Upper lobe of left lung (tissue), 6 donors: ENCODE measurements around the gene UBE3A. TPM values are rescaled to one million over a fixed set of nuclear protein-coding genes. Genes with fewer than 3 reads are reported as not detected.

Experiments
- ATAC-seq, 2 donors: fragments of 200-7000 bp; cut with Tn5 transposase; one replicate each; pipeline ENCODE4 v1.9.1; 2022; ENCODE audit warnings: mild to moderate bottlenecking in 2 of 2, moderate library complexity in 2 of 2; ENCODE audit not compliant: low FRiP score in 2 of 2
- DNase-seq, 2 donors: peaks; one replicate each; pipeline ENCODE4 v3.0.0-alpha.2; 2019 to 2020
- H3K27ac ChIP-seq, 4 donors: fragments of 200-600 bp; sonication (generic); one replicate each; pipeline ENCODE4 v1.5.1; 2016 to 2019
- H3K27me3 ChIP-seq, 4 donors: fragments of 200-600 bp; sonication (generic); one replicate each; pipeline ENCODE4 v1.5.1; 2017 to 2019
- H3K36me3 ChIP-seq, 4 donors: fragments of 200-600 bp; sonication (generic); one replicate each; pipeline ENCODE4 v1.5.1; 2016 to 2019
- H3K4me1 ChIP-seq, 4 donors: fragments of 200-600 bp; sonication (generic); one replicate each; pipeline ENCODE4 v1.5.1; 2018 to 2019
- H3K4me3 ChIP-seq, 4 donors: fragments of 200-600 bp; sonication (generic); one replicate each; pipeline ENCODE4 v1.5.1; 2017 to 2019; ENCODE audit warnings: mild to moderate bottlenecking in 2 of 4, moderate library complexity in 1 of 4
- H3K9me3 ChIP-seq, 4 donors: fragments of 200-600 bp; sonication (generic); one replicate each; pipeline ENCODE4 v1.5.1; 2018 to 2019
- EP300 ChIP-seq, 4 donors: sonication (generic); formaldehyde crosslinking; IDR thresholded peaks; one replicate each; pipeline ENCODE4 v1.5.1; 2017; ENCODE audit warnings: antibody characterized with exemption in 4 of 4, control low read depth in 2 of 4
- POLR2A ChIP-seq, 4 donors: fragments of 450-650 bp; IDR thresholded peaks; one replicate each; pipeline ENCODE4 v1.5.1; 2016 to 2017; ENCODE audit warnings: antibody characterized with exemption in 4 of 4, mild to moderate bottlenecking in 2 of 4
- POLR2AphosphoS5 ChIP-seq, 2 donors: sonication (generic); formaldehyde crosslinking; IDR thresholded peaks; one replicate each; pipeline ENCODE4 v1.5.1; 2017; ENCODE audit warnings: antibody characterized with exemption in 2 of 2
- WGBS, 2 donors: methylation state at CpG; one replicate each; pipeline ENCODE4 v1.1.5; 2017 to 2018; 5-methylcytosine and 5-hydroxymethylcytosine counted together
- total RNA-seq, 6 donors: library from RNA; depleted of rRNA in 4 of 6; stranded (reverse); fragments of >200 nt in 4 of 6; gene quantifications; one replicate each; pipeline versions ENCODE4 v1.1.0 to v1.2.1, GENCODE V29; 2016 to 2021
- TF ChIP-seq, protein P1 (sequence below), 6 experiments: fragments of 450-650 bp in 4 of 6; fragments of 200-600 bp in 2 of 6; sonication (generic) in 2 of 6; IDR thresholded peaks; one replicate each; pipeline ENCODE4 v1.5.1; 2016 to 2019; ENCODE audit warnings: antibody characterized with exemption in 6 of 6
- donor health status: DM: no; HTN: no; CAD: no; lungs with moderate emphysema.
- donor health status: DM: no; HTN: yes; CAD: no; lungs with severe emphysema.

UBE3A gene
- total RNA-seq, 6 donors from 2014 or later = 32.3 to 136 (median 87.8) TPM

GRCh38 chr15:25468611-25469010, 29.8 kb upstream of the UBE3A start:
- Histone ChIP-seq H3K4me1 (peaks cover 0 to 9% (median 4%) of the 10 kb centered on the region in 4 donors), H3K9me3 (no peaks in the 10 kb centered on the region), H3K27me3 (no peaks in the 10 kb centered on the region), H3K4me3 (no peak overlapping the region), H3K36me3 (no peaks in the 10 kb centered on the region), H3K27ac (no peak overlapping the region)
- WGBS, 2 donors = 93 to 95% methylated on average over 10 of the region's 10 CpGs
- TF ChIP-seq EP300 (IDR thresholded peaks at IDR 0.05) (no peak), POLR2A (IDR thresholded peaks at IDR 0.05) (no peak), POLR2AphosphoS5 (IDR thresholded peaks at IDR 0.05) (no peak)
- TF ChIP-seq, protein P1, sequence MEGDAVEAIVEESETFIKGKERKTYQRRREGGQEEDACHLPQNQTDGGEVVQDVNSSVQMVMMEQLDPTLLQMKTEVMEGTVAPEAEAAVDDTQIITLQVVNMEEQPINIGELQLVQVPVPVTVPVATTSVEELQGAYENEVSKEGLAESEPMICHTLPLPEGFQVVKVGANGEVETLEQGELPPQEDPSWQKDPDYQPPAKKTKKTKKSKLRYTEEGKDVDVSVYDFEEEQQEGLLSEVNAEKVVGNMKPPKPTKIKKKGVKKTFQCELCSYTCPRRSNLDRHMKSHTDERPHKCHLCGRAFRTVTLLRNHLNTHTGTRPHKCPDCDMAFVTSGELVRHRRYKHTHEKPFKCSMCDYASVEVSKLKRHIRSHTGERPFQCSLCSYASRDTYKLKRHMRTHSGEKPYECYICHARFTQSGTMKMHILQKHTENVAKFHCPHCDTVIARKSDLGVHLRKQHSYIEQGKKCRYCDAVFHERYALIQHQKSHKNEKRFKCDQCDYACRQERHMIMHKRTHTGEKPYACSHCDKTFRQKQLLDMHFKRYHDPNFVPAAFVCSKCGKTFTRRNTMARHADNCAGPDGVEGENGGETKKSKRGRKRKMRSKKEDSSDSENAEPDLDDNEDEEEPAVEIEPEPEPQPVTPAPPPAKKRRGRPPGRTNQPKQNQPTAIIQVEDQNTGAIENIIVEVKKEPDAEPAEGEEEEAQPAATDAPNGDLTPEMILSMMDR (IDR thresholded peaks at IDR 0.05) = no peak
- ATAC-seq (no peak), DNase-seq (peak in 1 of 2 donors; percentile 34)

DNA sequence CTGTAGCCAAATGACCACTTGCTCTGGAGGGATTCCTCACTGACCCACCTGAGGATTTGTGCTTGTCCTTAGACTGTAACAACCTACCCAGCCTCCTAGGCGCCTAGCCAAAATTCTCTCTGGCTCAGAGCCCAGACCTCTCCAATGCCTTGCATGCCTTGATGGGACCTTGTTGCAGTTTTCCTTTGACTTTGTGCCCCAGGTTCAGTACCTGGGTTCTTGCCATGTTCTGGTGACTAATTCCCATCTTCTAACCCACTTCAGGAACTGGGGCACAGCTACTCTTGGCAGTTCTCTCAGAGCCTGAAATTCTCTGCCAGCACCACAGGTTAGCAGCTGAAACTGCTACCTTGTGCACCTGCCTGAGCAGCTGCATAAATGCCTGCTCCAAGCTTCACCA, 27.0 kb upstream of the UBE3A start:
- DNase-seq (peak in 1 of 2 donors; percentile 83), ATAC-seq (peak in 1 of 2 donors; percentile 79)
- no peaks in the 10 kb centered on the region for H3K27me3 ChIP-seq
- 44 to 94% methylated on average over 1 of the region's 1 CpG for WGBS, 2 donors
- H3K4me3 ChIP-seq = no peak overlapping the region
- H3K9me3 ChIP-seq = no peaks in the 10 kb centered on the region
- no peak overlapping the region for H3K27ac ChIP-seq
- H3K36me3 ChIP-seq = no peaks in the 10 kb centered on the region
- peaks cover 0 to 9% (median 4%) of the 10 kb centered on the region in 4 donors for H3K4me1 ChIP-seq
- TF ChIP-seq POLR2A (IDR thresholded peaks at IDR 0.05) = no peak
- TF ChIP-seq EP300 (IDR thresholded peaks at IDR 0.05) = no peak
- TF ChIP-seq, protein P1 (IDR thresholded peaks at IDR 0.05) = no peak
- TF ChIP-seq POLR2AphosphoS5 (IDR thresholded peaks at IDR 0.05) = no peak

GRCh38 chr15:25464784-25465183, 26.0 kb upstream of the UBE3A start:
- 64 to 74% methylated on average over 2 of the region's 2 CpGs for WGBS, 2 donors
- Histone ChIP-seq H3K4me3 (no peak overlapping the region), H3K36me3 (no peaks in the 10 kb centered on the region), H3K9me3 (no peaks in the 10 kb centered on the region), H3K27me3 (no peaks in the 10 kb centered on the region), H3K4me1 (peaks cover 0 to 9% (median 4%) of the 10 kb centered on the region in 4 donors), H3K27ac (no peak overlapping the region)
- no peak for TF ChIP-seq POLR2AphosphoS5 (IDR thresholded peaks at IDR 0.05)
- TF ChIP-seq, protein P1 (IDR thresholded peaks at IDR 0.05) = no peak
- TF ChIP-seq POLR2A (IDR thresholded peaks at IDR 0.05) = no peak
- TF ChIP-seq EP300 (IDR thresholded peaks at IDR 0.05) = no peak
- ATAC-seq (no peak), DNase-seq (no peak)

- Histone ChIP-seq H3K27me3 (no peaks in the 10 kb centered on the region), H3K9me3 (no peaks in the 10 kb centered on the region), H3K4me3 (no peak overlapping the region), H3K27ac (no peak overlapping the region), H3K4me1 (peaks cover 0 to 9% (median 4%) of the 10 kb centered on the region in 4 donors), H3K36me3 (no peaks in the 10 kb centered on the region)
- DNase-seq (no peak), ATAC-seq (no peak)
- TF ChIP-seq, protein P1 (IDR thresholded peaks at IDR 0.05) = no peak
- WGBS, 2 donors = 0 to 37% methylated on average over 1 of the region's 1 CpG
Observed at GRCh38 chr15:25464383-25464782, 25.6 kb upstream of the UBE3A start.

GRCh38 chr15:25456196-25456595, 17.4 kb upstream of the UBE3A start:
- no peaks in the 10 kb centered on the region for H3K27me3 ChIP-seq
- no peak for ATAC-seq
- 73 to 78% methylated on average over 3 of the region's 3 CpGs for WGBS, 2 donors

More at GRCh38 chr15:25456196-25456595, 17.4 kb upstream of the UBE3A start:
- DNase-seq = no peak
- Histone ChIP-seq H3K36me3 (no peaks in the 10 kb centered on the region), H3K27ac (no peak overlapping the region), H3K4me1 (no peaks in the 10 kb centered on the region), H3K4me3 (no peak overlapping the region), H3K9me3 (peaks cover 0 to 2% (median 0%) of the 10 kb centered on the region in 4 donors)
- TF ChIP-seq, protein P1 (IDR thresholded peaks at IDR 0.05) = no peak
- no peak for TF ChIP-seq POLR2AphosphoS5 (IDR thresholded peaks at IDR 0.05)
- TF ChIP-seq EP300 (IDR thresholded peaks at IDR 0.05) = no peak
- TF ChIP-seq POLR2A (IDR thresholded peaks at IDR 0.05) = no peak
